Endothelial cell (in vitro differentiated cells): ENCODE results near the gene IL5RA. TPM values are rescaled to one million over a fixed set of nuclear protein-coding genes. Genes with fewer than 3 reads are reported as not detected.

Source experiments
- DNase-seq: peaks from one replicate; pipeline ENCODE4 v3.0.0; 2021; ENCODE audit warnings: low spot score
- H3K27ac Mint-ChIP-seq: one replicate; pipeline ENCODE4 v1.8.0; 2021; ENCODE audit warnings: mixed read lengths, inconsistent platforms; ENCODE audit not compliant: unreplicated experiment
- H3K27me3 Mint-ChIP-seq: one replicate; pipeline ENCODE4 v1.8.0; 2021; ENCODE audit warnings: mild to moderate bottlenecking, moderate library complexity, mixed read lengths, inconsistent platforms; ENCODE audit not compliant: unreplicated experiment
- H3K36me3 Mint-ChIP-seq: one replicate; pipeline ENCODE4 v1.8.0; 2021; ENCODE audit warnings: mild to moderate bottlenecking, low read depth, mixed read lengths, inconsistent platforms; ENCODE audit not compliant: unreplicated experiment
- H3K4me1 Mint-ChIP-seq: one replicate; pipeline ENCODE4 v1.8.0; 2021; ENCODE audit warnings: mild to moderate bottlenecking, mixed read lengths, inconsistent platforms; ENCODE audit not compliant: unreplicated experiment
- H3K4me3 Mint-ChIP-seq: one replicate; pipeline ENCODE4 v1.8.0; 2021; ENCODE audit warnings: mild to moderate bottlenecking, mixed read lengths, inconsistent platforms; ENCODE audit not compliant: unreplicated experiment
- H3K9me3 Mint-ChIP-seq: one replicate; pipeline ENCODE4 v1.8.0; 2021; ENCODE audit warnings: mixed read lengths, inconsistent platforms; ENCODE audit not compliant: unreplicated experiment
- total RNA-seq: library from RNA; stranded (reverse); fragmentation: NEBNext Ultra II Directional; extraction: Animal tissue kit (Norgen Biotek cat#: 25700); gene quantifications from one replicate; pipeline ENCODE4 v1.2.1, GENCODE V29; 2021; ENCODE audit not compliant: unreplicated experiment
- TF ChIP-seq, protein P1 (sequence below): fragments of 200-600 bp; sonication (generic); IDR thresholded peaks from one replicate; pipeline ENCODE4 v1.5.0; 2021; ENCODE audit warnings: antibody characterized with exemption; ENCODE audit not compliant: unreplicated experiment

IL5RA gene
- total RNA-seq, 1 donor from 2014 or later: not detected

DNA sequence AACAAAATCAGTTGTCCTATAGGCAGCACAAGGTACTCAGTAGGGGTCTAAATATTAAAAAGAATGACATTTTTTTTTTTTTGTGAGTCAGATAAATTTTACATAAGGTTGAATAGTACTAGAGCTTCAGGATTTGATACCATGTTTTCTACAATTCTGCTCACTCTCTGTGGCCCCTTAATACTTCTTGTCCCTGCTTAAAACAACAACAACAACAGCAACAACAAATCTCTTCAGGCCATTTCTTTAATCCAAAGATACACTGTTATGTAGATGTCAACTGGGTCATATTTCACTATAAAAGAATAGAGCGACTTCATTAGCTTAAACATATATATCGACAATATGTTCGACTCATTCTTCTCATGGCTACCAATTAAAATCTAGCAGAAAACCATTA is 3.0 kb downstream of the IL5RA start:
- TF ChIP-seq, protein P1, sequence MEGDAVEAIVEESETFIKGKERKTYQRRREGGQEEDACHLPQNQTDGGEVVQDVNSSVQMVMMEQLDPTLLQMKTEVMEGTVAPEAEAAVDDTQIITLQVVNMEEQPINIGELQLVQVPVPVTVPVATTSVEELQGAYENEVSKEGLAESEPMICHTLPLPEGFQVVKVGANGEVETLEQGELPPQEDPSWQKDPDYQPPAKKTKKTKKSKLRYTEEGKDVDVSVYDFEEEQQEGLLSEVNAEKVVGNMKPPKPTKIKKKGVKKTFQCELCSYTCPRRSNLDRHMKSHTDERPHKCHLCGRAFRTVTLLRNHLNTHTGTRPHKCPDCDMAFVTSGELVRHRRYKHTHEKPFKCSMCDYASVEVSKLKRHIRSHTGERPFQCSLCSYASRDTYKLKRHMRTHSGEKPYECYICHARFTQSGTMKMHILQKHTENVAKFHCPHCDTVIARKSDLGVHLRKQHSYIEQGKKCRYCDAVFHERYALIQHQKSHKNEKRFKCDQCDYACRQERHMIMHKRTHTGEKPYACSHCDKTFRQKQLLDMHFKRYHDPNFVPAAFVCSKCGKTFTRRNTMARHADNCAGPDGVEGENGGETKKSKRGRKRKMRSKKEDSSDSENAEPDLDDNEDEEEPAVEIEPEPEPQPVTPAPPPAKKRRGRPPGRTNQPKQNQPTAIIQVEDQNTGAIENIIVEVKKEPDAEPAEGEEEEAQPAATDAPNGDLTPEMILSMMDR: no peak
- Mint-ChIP-seq H3K4me1 (no peaks in the 10 kb centered on the region), H3K36me3 (no peaks in the 10 kb centered on the region), H3K27me3 (no peaks in the 10 kb centered on the region), H3K9me3 (peaks cover 35% of the 10 kb centered on the region), H3K4me3 (no peak overlapping the region), H3K27ac (no peak overlapping the region)
- DNase-seq: no peak

DNA sequence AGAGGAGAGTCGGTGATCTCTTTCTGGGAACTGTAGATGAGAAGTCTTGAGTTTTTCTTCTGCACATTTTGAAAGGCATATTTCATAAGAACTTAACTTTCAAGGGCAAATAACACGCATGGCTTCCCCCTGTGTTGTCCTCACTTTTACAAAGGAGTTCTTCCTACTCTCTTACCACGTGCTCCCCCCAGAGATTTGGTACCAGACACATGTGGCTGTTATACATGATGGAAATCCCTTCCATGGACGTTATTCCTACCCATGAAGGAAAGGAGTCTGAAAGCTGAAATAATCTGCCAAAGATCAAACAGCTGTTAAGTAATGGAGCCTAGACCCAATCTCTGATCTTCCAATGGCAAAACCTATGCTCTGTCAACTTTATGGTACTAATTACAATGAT is 4.4 kb downstream of the IL5RA start:
- H3K36me3 Mint-ChIP-seq: no peaks in the 10 kb centered on the region
- H3K9me3 Mint-ChIP-seq: peaks cover 33% of the 10 kb centered on the region
- TF ChIP-seq, protein P1: no peak

DNA sequence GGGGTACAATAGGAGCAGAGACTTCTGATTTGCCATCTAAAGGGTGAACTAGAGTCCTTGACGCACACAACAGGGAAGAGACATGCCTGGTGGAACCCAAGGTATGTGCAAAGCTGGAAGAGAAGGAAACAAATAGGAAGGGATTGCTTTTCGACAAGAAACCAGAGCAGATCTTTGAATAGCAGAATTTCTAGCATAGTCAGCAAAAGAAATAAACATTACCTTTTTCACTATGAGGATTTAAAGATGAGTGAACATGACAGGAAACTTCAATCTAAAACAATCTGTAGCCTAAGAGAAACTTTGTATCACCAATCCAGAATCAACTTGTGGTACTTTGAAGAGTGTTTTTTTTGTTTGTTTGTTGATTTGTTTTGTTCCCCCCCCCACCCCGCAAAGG is 4.9 kb downstream of the IL5RA start:
- DNase-seq: no peak
- Mint-ChIP-seq H3K27me3 (no peaks in the 10 kb centered on the region), H3K36me3 (no peaks in the 10 kb centered on the region), H3K4me1 (no peaks in the 10 kb centered on the region), H3K4me3 (no peak overlapping the region), H3K9me3 (peaks cover 27% of the 10 kb centered on the region), H3K27ac (no peak overlapping the region)
- TF ChIP-seq, protein P1: no peak

More for the DNA sequence above, 4.4 kb downstream of the IL5RA start:
- Mint-ChIP-seq H3K27me3 (no peaks in the 10 kb centered on the region), H3K27ac (no peak overlapping the region), H3K4me1 (no peaks in the 10 kb centered on the region), H3K4me3 (no peak overlapping the region)
- DNase-seq: no peak

DNA sequence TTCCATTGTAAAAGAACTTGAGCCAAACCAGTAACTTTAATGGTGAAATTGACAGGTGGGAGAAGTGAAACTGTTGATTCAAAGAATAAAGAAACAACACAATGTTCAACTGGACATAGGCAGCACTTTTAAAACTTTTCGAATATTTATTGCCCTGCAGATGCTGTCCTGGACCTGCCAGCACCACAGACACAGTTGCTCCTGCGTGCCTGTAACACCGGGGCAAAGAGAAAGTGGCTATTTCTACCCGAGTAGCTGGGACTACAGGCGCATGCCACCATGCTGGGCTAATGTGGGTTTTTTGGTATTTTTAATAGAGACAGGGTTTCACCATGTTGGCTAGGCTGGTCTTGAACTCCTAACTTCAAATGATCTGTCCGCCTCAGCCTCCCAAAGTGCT is 7.4 kb downstream of the IL5RA start:
- Mint-ChIP-seq H3K27me3 (no peaks in the 10 kb centered on the region), H3K4me3 (no peak overlapping the region), H3K4me1 (no peaks in the 10 kb centered on the region), H3K9me3 (peaks cover 17% of the 10 kb centered on the region), H3K36me3 (no peaks in the 10 kb centered on the region), H3K27ac (no peak overlapping the region)
- TF ChIP-seq, protein P1: no peak
- DNase-seq: no peak

DNA sequence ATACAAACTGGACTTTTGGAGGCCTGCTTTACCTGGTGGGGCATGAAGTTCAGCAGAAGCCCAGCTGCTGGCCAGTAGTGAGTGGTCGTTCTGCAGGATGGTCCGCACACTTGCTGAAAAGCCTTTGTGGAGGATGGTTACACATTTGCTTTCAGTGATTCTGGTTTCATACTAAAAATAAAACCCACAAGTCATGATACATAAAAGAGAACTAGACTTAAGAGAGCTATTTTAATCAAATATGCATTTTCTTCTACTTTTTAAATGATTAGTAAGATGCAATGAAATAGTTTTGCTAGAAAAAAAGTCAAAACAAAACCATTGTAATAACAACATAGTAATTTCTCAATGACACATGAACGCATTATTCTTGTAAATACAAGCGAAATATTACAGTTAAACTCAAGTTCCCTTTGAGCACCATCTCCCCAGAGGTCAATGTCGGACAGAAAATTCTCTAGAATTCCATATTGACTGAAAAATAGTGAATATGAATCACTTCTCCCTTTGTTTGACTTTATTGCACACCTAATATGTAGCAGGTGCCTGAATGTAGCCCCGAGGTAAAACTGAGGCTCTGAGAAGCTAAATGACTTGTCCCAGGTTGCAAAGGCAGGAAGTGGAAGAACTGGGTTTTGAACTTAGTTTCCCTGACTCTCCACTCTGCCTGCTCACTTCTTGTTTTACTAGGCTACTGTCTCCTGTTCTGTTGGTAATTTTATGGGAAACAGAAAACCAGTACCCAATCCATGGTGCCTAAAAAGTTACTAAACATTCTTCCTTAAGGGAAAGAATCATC is 8.3 kb downstream of the IL5RA start:
- no peak overlapping the region for H3K27ac Mint-ChIP-seq
- no peak for DNase-seq
- peaks cover 22% of the 10 kb centered on the region for H3K9me3 Mint-ChIP-seq
- H3K4me3 Mint-ChIP-seq: no peak overlapping the region
- peaks cover 3% of the 10 kb centered on the region for H3K36me3 Mint-ChIP-seq
- H3K27me3 Mint-ChIP-seq: no peaks in the 10 kb centered on the region
- no peaks in the 10 kb centered on the region for H3K4me1 Mint-ChIP-seq
- TF ChIP-seq, protein P1: no peak
